GM21390 (cell line): ENCODE results near the gene TOMM40.
"Not testable (repeated sequence)": the region's sequence is repeated elsewhere in the genome, so short reads cannot be mapped to it uniquely, and the experiment has no call there.

ENCODE experiments used
- ATAC-seq: cut with Tn5 transposase; IDR thresholded peaks from one replicate; pipeline ENCODE4 v1.9.1; 2021; ENCODE audit not compliant: unreplicated experiment

Gene TOMM40

DNA sequence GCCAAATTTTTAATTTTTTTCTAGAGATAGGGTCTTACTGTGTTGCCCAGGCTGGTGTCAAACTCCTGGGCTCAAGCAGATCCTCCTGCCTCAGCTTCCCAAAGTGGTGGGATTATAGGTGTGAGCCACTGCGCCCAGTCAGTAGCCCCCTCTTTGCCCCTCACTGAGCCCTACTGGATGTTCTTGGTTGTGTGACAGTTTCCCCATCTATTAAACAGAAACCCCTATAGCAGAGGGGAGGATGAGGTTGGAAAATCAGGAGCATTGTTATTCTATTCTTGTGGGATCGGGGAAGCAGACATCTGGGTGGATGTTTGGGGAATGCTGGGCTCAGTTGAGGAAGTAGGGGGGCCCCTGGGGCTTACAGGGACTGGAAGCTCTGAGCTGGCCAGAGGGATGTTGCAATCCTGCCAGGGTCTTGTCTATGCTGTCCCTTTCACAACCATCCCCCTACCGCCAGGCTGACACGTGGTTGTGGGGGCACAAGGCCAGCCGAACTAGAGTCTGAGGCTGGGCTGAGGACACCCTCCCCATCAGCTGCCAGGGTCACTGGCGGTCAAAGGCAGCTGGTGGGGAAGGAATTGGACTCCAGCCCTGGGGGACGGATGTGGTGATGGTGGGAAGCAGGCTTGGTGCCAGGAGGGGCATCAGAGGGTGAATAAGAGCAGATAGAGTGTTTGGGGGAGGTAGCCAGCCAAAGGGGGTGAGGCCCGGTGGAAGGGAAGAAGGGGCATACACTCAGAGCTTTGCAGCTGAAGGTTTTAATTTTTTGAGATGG, 34.2 kb downstream of the TOMM40 start:
- ATAC-seq, result no peak

DNA sequence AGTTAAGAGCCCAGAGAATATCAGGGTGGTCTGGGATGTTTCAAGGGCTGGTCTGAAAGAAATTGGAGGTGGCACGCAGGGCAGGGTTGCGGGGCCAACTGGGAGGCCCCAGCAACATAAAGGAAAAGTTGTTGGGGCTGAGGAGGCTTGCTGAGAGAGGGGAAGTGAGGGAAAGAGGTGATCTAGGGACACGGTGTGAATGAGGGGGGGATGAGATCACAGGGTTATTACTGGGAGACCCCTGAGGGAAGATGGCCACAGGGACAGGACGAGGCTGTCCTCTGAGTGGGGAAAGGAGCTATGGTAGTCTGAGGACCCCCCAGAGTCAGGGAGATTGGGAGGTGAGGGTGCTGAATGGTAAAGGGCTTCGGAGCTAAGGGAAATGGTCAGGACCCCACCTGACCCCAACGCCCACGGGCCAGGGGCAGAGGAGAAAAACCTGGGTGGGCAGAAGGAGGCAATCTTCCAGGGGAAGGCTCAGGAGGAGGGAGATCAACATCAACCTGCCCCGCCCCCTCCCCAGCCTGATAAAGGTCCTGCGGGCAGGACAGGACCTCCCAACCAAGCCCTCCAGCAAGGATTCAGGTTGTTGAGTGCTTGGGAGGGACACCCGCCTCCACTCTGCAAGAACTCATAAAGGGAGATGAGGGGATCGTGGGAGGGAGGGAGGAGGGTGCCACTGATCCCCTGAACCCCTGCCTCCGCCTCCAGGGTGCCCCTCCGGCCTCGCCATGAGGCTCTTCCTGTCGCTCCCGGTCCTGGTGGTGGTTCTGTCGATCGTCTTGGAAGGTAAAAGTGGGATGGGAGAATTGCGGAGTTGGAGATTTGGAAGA, 35.4 kb downstream of the TOMM40 start:
- ATAC-seq, result not testable (repeated sequence)

DNA sequence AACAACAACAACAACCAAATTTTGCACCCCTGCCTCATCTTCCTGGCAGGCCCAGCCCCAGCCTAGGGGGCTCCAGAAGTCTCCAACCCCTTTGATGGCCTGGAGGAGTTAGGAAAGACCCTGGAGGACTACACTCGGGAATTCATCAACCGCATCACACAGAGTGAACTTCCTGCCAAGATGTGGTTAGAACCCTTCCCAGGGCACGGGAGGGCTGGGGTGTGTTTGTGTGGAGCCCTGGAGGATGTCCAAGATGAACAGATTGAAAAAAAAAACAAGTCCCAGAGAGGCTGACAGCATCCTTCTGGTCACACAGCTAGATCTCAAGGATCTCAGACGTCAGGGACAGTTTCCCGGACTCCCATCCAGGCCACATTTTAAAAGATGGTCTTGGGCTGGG, 36.7 kb downstream of the TOMM40 start:
- ATAC-seq, result no peak

DNA sequence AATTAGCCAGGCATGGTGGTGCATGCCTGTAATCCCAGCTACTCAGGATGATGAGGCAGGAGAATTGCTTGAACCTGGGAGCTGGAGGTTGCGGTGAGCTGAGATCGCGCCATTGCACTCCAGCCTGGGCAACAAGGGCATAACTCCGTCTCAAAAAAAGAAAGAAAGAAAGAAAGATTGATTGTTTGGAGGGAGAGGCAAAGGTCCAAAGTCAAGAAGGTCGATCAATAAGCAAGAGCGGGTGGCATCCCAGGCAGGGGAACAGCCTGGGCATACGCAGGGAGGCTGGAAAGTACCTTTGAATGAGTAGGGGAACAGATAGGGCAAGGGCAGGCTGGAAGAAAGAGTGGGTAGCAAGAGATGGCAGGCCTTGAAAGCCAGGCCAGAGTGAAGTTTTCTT, 39.0 kb downstream of the TOMM40 start:
- ATAC-seq, result no peak

DNA sequence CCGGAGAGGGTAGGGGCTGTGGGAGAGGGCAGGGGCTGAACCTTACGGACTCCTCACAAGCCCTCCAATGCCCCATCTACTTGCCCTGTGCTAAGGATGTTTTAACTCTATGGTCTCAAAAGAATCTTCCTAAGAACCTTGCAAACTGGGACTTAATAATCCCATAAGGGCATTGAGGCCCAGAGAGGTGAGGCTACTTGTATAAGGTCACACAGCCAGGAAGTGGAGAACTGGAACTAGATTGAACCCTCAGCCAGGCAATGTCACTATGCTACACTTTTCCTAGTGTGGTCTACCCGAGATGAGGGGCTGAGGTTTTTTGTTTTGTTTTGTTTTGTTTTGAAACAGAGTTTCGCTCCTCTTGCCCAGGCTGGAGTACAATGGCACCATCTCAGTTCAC, 40.5 kb downstream of the TOMM40 start:
- ATAC-seq, result no peak

DNA sequence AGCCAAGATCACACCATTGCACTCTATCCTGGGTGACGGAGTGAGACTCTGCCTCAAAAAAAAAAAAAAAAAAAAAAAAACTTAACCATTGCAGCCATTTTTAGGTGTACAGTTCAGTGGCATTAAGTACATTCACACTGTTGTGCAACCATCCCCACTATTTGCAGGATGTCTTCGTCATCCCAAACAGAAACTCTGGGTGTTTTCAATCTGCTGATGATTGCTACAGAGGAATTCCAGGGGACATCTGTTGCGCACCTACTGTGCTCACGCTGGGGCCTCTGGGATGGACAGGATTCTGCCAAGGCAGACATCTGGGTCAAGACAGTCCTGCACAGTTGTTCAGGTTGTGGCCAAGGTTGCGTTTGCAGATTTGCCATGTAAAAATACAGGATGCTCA, 48.6 kb downstream of the TOMM40 start:
- no peak for ATAC-seq

DNA sequence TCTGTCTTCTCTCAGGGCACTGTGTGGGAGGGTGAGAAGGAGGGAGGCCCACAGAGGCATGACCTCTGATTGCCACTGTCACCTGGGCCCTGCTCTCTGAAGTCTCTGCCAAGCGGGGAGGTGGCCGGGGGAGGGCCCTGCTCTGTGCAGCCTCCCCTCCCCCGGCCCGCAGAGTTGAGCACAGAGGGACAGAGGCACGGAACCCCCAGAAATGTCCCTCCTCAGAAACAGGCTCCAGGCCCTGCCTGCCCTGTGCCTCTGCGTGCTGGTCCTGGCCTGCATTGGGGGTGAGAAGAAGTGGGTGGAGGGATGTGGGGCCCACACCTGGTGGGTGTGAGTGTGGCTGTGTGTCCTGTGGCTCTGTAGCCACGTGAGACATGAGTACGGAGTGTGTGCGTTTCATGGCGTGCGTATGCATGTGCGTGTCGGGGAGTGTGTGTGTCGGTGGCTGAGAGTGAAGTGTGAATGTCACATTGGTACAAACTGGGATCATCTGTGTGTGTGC, 51.1 kb downstream of the TOMM40 start, which contains the start of gene APOC4:
Gene APOC4, plus strand, starts transcription at position 171 of the 505 bp plus-strand sequence. Its CDS starts 41 bp downstream, at position 212.
- ATAC-seq, result no peak

DNA sequence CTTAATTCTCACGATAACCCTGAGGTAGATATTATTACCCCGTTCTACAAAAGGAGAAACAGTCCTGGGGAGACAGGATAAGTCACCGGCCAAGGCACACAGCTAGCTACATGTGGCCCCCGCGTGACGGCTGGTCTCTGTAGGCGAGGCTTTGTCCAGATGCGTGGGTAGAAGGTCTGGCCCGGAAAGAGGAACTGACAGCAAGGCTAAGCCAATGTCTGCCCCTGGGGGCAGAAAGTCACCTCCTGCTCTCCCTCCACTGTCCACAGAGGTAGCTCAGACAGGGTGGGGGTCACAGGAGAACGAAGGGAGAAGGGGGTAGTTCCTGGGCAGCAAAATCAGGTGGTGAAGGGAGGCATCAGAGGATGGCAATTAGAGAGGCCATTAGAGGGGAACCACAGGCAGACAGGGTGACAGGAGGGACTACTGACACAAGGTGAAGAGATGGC, 52.8 kb downstream of the TOMM40 start:
- no peak for ATAC-seq

DNA sequence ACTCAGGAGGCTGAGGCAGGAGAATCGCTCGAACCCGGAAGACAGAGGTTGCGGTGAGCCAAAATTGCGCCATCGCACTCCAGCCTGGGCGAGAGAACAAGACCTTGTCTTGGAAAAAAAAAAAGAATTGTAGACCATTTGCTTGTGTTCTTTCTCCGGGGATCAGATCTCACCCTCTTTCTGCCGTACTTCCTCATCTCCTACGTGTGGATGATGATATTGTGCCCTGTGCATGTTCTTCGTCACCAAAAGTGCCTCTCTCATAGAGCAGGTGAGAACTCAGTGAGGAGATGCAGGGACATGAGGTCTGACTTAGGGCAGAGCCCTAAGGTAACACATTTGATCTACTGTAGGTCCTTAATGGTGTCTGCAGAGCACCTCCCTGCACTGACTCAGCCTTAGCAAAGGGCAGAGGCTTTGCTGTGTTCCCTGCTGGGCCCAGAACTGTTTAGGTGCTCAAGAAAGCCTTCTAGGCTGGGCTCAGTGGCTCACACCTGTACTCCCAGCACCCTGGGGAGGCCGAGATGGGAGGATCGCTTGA, 56.1 kb downstream of the TOMM40 start:
- no peak for ATAC-seq

DNA sequence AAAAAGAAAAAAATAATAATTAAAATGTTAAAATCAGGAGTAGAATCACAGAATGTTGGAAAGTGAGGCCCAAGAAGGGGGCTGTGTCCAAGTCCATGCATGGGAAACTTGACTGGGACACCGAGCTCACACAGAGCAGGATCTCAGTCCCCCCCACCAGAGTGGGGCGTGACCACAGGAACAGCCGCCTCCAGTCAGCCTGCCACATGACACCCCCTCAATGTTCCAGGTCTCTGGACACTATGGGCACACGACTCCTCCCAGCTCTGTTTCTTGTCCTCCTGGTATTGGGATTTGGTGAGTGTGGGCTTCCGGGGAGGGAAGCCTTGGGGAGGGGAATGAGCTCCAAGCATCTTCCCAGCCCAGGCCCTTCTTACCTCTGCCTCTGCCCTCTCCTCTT, 57.2 kb downstream of the TOMM40 start:
- ATAC-seq, result no peak

DNA sequence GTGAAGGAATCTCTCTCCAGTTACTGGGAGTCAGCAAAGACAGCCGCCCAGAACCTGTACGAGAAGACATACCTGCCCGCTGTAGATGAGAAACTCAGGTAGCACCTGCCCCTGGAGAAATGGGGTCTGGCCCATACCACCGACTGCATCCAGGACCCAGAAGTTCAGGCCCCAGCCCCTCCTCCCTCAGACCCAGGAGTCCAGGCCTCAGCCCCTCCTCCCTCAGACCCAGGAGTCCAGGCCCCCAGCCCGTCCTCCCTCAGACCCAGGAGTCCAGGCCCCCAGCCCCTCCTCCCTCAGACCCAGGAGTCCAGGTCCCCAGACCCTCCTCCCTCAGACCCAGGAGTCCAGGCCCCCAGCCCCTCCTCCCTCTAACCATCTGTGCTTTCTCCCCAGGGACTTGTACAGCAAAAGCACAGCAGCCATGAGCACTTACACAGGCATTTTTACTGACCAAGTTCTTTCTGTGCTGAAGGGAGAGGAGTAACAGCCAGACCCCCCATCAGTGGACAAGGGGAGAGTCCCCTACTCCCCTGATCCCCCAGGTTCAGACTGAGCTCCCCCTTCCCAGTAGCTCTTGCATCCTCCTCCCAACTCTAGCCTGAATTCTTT, 57.8 kb downstream of the TOMM40 start:
- ATAC-seq, result no peak

DNA sequence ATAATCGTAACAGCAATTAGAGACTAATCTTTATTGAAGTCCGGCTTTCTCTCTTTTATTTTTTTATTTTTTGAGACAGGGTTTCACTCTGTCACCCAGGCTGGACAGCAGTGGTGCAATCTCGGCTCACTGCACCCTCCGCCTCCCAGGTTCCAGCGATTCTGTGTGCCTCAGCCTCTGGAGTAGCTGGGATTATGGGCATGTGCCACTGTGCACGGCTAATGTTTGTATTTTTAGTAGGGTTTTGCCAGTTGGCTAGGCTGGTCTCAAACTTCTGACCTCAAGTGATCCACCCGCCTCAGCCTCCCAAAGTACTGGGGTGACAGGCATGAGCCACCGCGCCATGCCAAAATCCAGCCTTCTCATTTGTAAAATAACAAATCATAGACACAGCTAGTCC, 58.5 kb downstream of the TOMM40 start:
- no peak for ATAC-seq

DNA sequence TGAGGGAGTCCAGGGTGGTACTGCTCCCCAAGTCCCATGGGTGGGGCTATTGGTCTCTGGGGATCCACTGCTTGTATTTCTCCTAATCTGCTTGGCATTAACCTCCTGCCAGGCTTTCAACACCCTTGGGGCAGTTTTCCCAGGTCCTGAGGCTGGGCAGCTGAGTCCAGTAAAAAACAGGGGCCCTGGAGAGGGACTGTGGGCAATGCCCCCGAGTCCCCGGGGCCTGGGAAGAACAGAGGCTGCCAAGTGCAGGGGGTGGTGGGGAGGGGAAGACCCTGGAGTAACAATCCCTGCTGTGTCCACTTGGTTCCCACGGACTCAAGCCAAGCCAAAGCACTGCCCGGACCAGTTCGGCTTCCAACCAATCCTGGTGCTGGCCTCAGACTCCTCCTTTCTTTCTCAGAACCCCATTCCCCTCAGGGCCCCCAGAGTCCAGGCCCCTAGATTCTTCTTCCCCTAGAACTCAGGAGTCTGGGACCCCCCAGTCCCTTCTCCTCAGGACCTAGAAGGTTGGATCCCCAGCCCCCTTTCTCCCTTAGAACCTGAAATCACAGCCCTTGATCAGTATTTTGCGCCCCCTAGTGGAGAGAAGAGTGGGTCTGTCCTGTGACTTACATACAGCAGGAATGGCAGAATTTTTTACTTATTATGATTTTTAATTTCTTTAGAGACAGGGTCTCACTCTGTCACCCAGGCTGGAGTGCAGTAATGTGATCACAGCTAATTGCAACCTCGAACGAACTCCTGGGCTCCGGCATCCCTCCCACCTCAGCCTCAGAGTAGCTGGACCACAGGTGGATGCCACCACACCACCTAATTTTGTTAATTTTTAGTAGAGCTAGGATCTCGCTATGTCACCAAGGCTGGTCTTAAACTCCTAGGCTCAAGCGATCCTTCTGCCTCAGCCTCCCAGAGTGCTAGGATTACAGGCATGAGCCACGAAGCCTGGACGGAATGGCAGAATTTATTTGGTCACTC, 60.4 kb downstream of the TOMM40 start:
- no peak for ATAC-seq
